NT2/D1 (cell line): ENCODE results near the gene TSPAN14.

Experiments
- YY1 ChIP-seq: IDR thresholded peaks from 2 replicates; pipeline ENCODE4 v1.6.1; 2011; ENCODE audit not compliant: insufficient read length, insufficient read depth
- ZNF274 ChIP-seq: IDR thresholded peaks from 2 replicates; pipeline ENCODE4 v1.6.1; 2011; ENCODE audit warnings: mild to moderate bottlenecking, low read depth, low read length

- no peak for TF ChIP-seq YY1
- TF ChIP-seq ZNF274, result no peak
Observed at GRCh38 chr10:80412486-80412885, 41.6 kb upstream of the TSPAN14 start.
